Peyer's patch (tissue), 4 donors: ENCODE data around the gene COG2.

Experiments used
- CTCF ChIP-seq, 6 experiments: fragments of 450-650 bp in 4 of 6; fragments of 200-600 bp in 2 of 6; sonication (generic) in 1 of 6; IDR thresholded peaks; one replicate each; pipeline ENCODE4 v1.5.1; 2017 to 2019; ENCODE audit warnings: antibody characterized with exemption in 6 of 6, mild to moderate bottlenecking in 3 of 6, moderate library complexity in 1 of 6
- POLR2A ChIP-seq, 2 donors: fragments of 450-650 bp; IDR thresholded peaks; one replicate each; pipeline ENCODE4 v1.5.1; 2017; ENCODE audit warnings: antibody characterized with exemption in 2 of 2, mild to moderate bottlenecking in 2 of 2, moderate library complexity in 2 of 2

DNA sequence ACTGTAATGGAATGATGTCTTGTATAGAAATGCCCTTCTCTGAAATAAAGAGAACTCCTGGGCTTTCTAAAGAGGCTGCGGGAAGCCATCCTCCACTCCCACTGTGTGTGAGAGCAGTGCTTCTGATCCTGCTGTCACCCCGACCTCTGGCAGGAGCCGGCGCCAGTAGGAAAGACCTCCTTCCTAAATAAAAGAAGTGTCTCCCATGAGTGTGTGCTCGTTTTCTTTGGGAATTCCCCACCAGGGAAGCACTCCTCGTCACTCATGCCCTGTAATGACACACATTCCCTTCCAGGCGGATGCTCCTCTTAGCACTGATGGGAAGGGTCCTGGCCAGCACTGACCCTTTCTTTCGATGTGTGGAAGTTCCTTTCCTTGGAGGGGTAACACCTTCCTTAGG is 51.5 kb downstream of the COG2 start:
- TF ChIP-seq POLR2A (IDR thresholded peaks at IDR 0.05) = no peak
- no peak for TF ChIP-seq CTCF (IDR thresholded peaks at IDR 0.05)
